Stimulated activated naive CD4-positive, alpha-beta T cell (primary cell): Measurements from ENCODE around the gene ADGRD2.
A peak's percentile ranks its signal among the peaks of the same experiment; 100 is the strongest.
"Not testable (repeated sequence)": the region's sequence is repeated elsewhere in the genome, so short reads cannot be mapped to it uniquely, and the experiment has no call there.

ENCODE experiments used
- DNase-seq, 6 experiments: peaks; one replicate each; lab custom pipeline; 2025; lab: John Stamatoyannopoulos, UW

ADGRD2 gene, protein sequence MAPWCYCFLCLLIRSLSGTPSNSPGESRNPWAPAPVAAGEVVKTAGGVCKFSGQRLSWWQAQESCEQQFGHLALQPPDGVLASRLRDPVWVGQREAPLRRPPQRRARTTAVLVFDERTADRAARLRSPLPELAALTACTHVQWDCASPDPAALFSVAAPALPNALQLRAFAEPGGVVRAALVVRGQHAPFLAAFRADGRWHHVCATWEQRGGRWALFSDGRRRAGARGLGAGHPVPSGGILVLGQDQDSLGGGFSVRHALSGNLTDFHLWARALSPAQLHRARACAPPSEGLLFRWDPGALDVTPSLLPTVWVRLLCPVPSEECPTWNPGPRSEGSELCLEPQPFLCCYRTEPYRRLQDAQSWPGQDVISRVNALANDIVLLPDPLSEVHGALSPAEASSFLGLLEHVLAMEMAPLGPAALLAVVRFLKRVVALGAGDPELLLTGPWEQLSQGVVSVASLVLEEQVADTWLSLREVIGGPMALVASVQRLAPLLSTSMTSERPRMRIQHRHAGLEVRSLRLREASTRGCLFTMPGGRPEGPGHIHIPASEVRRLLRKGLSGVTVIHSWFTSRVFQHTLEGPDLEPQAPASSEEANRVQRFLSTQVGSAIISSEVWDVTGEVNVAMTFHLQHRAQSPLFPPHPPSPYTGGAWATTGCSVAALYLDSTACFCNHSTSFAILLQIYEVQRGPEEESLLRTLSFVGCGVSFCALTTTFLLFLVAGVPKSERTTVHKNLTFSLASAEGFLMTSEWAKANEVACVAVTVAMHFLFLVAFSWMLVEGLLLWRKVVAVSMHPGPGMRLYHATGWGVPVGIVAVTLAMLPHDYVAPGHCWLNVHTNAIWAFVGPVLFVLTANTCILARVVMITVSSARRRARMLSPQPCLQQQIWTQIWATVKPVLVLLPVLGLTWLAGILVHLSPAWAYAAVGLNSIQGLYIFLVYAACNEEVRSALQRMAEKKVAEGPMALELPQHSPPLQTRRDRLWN

GRCh38 chr9:124450241-124450924 lies at the start of gene ADGRD2:
Gene ADGRD2 (plus strand): TSS chr9:124450451. CDS start chr9:124451667, 1,216 bp downstream.
- peak in 1 of 6 experiments; percentile 4 for DNase-seq

DNA sequence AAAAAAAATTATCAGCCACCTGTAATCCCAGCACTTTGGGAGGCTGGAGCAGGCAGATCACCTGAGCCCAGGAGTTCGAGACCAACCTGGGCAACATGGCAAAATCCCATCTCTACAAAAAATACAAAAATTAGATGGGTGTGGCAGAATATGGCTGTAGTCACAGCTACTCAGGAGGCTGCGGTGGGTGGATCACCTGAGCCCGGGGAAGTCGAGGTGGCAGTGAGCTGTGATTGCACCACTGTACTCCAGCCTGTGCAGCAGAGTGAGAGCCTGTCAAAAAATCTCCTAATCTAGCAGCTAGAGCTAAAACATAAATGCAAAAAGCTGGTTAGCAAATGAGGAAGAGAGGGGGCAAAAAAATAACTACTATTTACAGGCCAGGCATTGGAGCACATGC lies 47.0 kb upstream of the ADGRD2 start:
- no peak for DNase-seq

GRCh38 chr9:124409410-124409809 lies 40.8 kb upstream of the ADGRD2 start:
- no peak for DNase-seq

DNA sequence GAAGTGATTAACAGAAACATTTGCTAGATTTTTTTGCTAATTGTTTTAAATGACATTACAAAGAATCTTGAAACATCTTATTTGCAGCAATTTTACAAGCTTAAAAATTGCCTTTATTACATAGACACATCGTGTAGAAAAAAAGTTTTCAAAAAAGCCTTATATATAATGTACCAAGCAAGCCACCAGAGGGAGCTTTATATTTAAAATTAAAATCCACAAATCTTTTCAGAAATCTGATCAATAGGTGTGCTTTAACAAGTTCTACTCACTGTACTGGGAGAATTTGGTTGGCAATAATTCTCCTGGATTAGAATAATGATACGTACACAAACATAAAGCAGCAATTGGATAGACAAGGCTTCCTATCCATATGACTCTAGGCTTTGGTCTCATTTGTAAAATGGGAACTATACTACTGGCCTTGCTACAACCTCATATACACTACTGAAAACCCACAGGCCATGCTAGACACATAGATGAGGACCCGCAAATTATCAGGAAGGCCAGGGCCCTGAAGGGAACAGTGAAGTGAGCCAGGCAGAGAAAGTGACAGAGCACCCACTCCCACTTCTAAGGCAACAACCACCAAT lies 39.8 kb upstream of the ADGRD2 start:
- DNase-seq, result no peak

GRCh38 chr9:124411514-124412227 lies 38.6 kb upstream of the ADGRD2 start:
- no peak for DNase-seq

DNA sequence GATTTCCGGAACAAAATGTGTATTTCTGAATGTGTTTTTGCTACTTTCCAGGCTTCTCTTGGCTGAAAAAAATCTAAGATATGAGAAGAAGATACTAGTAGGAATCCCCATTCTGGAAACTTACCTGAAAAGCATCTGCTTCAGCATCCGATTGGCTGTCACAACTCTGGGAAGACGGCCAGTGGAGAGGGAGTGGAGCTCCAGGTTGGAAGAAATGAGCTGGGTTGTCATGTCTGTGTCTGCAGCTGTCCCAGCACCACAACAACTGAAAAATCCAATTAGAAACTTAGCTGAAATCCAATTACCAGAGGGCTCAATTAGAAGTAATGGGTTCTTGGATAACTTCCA lies 38.0 kb upstream of the ADGRD2 start:
- DNase-seq, result no peak

GRCh38 chr9:124414612-124415011 lies 35.6 kb upstream of the ADGRD2 start:
- no peak for DNase-seq

- DNase-seq, result peak; percentile 94 to 98 (median 95)
Observed at GRCh38 chr9:124415102-124415851, 35.0 kb upstream of the ADGRD2 start, which contains the start of gene PSMB7. Gene PSMB7 (minus strand): TSS chr9:124415442. CDS start chr9:124415425, 17 bp downstream.

- peak in 1 of 6 experiments; percentile 7 for DNase-seq
Observed at GRCh38 chr9:124415852-124416484, 34.3 kb upstream of the ADGRD2 start.

DNA sequence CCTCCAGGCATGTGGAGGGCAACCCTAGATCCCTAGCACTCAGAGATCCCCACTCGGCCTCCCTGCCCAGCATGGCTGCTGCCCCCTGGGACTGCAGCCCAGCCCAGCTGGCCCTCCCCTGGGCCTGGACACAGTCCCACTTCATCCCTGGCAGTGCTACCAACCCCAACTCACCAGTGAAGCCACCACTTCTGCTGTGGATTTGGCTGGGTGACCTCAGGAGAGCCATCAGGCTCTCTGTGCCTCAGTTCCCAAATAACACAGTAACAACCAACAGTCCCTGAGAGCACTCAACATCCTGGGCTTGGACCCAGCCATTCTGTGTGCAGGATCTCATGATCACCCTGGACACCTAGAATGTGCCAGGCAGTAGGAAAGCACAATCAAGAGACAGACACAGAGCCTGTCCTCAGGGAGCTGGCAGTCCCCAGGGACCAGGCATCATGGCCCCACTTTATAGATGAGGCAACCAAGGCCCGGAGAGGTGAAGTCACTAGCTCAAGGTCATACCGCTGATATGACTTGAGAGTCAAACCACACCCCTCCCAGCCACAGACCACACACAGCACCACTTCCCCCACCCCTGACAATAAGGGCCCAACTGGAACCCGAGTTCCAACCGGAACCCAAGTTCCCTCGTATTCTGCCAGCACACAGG lies 30.3 kb upstream of the ADGRD2 start:
- DNase-seq, result no peak

GRCh38 chr9:124420991-124421543 lies 29.2 kb upstream of the ADGRD2 start:
- no peak for DNase-seq

DNA sequence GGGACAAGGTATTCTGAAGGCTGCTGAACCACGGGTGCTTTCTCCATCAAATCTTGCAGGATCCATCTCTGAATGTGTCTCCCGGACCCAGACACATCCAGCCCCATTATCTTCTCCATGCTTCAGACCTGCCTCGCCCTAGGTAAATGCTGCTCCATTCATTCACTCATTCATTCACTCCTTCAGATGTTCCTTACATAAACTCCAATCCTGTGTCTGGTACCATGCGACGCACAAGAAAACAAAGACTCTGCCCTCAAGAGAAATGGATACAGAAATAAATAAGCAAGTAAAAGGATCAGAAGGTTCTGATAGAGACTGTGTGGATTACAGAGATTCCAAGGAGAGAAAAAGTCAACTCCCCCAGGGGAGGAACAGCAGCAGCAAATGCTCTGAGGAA lies 27.1 kb upstream of the ADGRD2 start:
- DNase-seq, result no peak

DNA sequence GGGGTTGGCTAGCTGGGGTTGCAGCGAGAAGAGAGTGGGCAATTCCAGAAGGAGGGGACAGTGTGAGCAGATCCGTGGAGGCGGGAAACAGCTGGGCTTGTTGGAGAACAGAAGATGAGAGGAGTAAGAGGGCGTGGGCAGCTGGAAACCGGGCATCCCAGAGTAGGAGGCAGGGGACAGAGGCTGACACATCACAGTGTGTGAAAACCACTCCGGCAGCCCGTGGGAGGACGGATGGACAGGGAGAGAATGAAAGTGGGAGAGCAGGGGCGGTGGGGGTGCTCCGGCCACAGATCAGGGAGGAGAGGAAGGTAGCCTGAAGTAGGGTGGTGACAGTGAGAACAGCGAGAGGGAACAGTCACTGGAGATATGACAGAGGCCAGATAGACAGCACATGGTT lies 26.7 kb upstream of the ADGRD2 start:
- no peak for DNase-seq

- DNase-seq, result not testable (repeated sequence)
Observed at GRCh38 chr9:124425733-124426132, 24.5 kb upstream of the ADGRD2 start.

- DNase-seq, result no peak
Observed at GRCh38 chr9:124426361-124426760, 23.9 kb upstream of the ADGRD2 start.

- no peak for DNase-seq
Observed at GRCh38 chr9:124427281-124427680, 23.0 kb upstream of the ADGRD2 start.

DNA sequence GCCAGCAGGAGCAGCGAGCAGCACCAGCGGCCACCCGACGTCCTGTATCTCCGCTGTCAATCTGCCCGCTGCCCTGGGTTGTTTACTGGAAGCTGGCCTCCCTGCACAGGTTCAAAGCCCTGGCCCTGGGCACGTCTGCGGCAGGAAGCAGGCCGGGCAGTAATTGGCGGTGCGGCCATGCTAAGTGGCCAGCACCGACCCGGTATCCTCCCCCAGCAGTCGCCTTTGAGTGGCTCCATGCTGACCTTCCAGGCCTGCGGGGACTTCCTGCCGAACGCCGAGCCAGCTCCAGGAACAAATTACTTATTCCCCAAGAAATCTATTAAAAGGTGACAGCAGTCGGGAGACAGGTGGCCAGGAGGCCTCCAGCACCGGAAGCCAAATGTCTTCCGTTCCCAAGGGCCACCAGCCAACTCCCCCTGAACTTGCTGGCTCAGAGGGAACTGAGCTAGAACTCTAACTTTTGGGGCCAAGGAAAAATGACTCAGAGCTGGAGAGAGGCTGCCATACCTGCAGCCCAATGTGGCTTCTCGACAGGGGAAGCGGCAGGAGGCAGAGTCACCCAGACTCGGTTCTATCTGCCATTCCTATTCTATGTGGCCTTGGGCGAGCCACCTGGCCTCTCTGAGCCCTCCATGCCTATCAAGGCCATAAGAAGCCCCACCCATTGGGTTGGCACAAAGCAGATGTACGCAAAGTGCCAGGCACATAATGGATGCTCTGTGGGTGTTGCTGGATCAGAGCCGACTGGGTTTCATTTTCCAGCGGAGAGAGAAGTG lies 21.3 kb upstream of the ADGRD2 start:
- no peak for DNase-seq

- DNase-seq, result no peak
Observed at GRCh38 chr9:124429530-124429867, 20.8 kb upstream of the ADGRD2 start.
